Activated naive CD8-positive, alpha-beta T cell (primary cell): ENCODE measurements around the gene CLRN1.

ENCODE experiments used
- H3K27ac Mint-ChIP-seq: one replicate; pipeline ENCODE4 v1.8.0; 2021; ENCODE audit warnings: mixed read lengths
- H3K27me3 Mint-ChIP-seq: one replicate; pipeline ENCODE4 v1.8.0; 2021; ENCODE audit warnings: mixed read lengths
- H3K36me3 Mint-ChIP-seq: one replicate; pipeline ENCODE4 v1.8.0; 2021; ENCODE audit warnings: mixed read lengths
- H3K4me1 Mint-ChIP-seq: one replicate; pipeline ENCODE4 v1.8.0; 2021; ENCODE audit warnings: low read depth, mixed read lengths
- H3K4me3 Mint-ChIP-seq: one replicate; pipeline ENCODE4 v1.8.0; 2021; ENCODE audit warnings: mild to moderate bottlenecking, mixed read lengths
- H3K9me3 Mint-ChIP-seq: one replicate; pipeline ENCODE4 v1.8.0; 2021; ENCODE audit warnings: low read depth, mixed read lengths

CLRN1 gene, protein sequence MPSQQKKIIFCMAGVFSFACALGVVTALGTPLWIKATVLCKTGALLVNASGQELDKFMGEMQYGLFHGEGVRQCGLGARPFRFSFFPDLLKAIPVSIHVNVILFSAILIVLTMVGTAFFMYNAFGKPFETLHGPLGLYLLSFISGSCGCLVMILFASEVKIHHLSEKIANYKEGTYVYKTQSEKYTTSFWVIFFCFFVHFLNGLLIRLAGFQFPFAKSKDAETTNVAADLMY

DNA sequence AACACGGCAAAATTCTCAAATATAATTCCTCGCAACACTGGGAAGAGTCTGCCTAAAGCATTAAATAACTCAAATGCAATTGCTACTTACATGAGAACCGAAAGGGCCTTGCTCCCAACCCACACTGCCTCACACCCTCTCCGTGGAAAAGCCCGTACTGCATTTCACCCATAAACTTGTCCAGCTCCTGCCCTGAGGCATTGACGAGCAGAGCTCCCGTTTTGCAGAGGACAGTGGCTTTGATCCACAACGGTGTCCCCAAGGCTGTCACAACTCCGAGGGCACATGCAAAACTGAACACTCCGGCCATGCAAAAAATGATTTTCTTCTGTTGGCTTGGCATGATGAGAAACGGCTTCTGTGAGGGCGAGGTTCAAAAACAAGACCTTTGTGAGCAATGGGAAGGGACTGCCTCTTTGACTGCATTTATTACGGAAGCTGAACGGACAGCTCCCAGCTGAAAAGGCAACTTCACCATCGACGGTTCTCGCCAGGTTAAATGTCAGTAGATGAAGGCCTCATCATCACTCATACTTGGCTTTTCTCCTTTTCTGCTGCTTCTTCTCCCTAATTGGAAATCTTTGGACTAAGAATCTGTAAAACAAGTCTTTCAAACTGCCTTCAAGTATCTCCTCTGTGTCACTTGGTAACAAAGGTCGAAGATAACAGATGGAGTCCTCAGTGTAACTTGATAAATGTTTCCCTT lies at the start of gene CLRN1:
TSS of gene CLRN1 (minus strand) at position 362 of the 706 bp plus-strand sequence. CDS start at position 343, 19 bp downstream.
- no peaks in the 10 kb centered on the region for H3K9me3 Mint-ChIP-seq
- no peak within 1 kb of the TSS for H3K4me3 Mint-ChIP-seq
- H3K4me1 Mint-ChIP-seq = no peaks in the 10 kb centered on the region
- peaks cover 9% of the 10 kb centered on the region for H3K27me3 Mint-ChIP-seq
- no peaks in the 10 kb centered on the region for H3K36me3 Mint-ChIP-seq
- H3K27ac Mint-ChIP-seq = no peak within 1 kb of the TSS

DNA sequence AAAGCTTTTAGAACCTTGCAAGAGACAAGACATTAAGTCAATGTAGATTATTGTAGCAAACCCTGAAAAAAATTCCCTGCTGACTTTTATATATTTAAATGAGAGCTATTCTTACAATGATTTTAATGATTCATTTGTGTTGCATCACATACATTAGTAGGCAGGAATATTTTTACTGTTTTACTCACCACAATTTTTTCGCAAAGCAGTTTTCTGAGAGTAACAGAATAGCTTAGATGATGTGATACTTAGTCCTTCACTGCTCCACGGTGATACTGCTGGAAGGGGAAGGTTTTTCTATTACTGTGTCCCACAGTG lies 43.9 kb upstream of the CLRN1 start:
- H3K9me3 Mint-ChIP-seq = no peaks in the 10 kb centered on the region
- H3K36me3 Mint-ChIP-seq = no peaks in the 10 kb centered on the region
- no peaks in the 10 kb centered on the region for H3K4me1 Mint-ChIP-seq
- no peaks in the 10 kb centered on the region for H3K27me3 Mint-ChIP-seq
- H3K27ac Mint-ChIP-seq = no peak overlapping the region
- no peak overlapping the region for H3K4me3 Mint-ChIP-seq

DNA sequence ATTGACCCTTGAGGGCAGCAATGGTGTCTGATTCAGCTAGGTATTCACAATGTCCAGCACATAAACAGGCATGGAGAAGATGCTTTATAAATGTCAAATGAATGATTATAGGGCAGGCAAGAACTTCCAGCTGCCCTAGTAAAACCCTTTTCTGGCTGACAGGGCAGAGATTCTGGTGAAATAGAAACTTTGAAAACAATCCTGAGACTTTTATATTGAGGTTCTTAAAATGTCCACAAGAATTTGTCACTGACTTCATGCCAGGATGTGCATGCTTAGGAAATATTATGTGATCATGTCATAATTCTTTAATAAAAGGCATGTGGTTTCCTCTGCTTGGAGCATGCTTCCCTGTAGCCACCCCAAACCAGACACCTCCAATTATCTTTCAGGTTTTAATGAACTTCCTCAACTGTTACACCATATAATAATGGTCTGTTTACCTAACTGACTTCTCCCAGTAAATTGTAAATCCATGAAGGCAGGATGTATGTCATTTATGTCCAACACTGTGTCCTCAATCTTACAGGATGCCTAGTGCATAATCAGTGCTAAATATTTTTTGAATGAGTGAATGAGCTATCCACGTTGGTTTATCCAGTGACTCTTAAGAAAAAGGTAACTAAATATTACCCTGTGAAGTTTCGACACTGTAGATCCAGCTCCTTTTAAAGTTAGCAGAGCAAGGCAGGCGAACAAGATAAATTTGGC lies 43.4 kb upstream of the CLRN1 start:
- Mint-ChIP-seq H3K4me3 (no peak overlapping the region), H3K36me3 (no peaks in the 10 kb centered on the region), H3K27ac (no peak overlapping the region), H3K27me3 (no peaks in the 10 kb centered on the region), H3K4me1 (no peaks in the 10 kb centered on the region), H3K9me3 (no peaks in the 10 kb centered on the region)

DNA sequence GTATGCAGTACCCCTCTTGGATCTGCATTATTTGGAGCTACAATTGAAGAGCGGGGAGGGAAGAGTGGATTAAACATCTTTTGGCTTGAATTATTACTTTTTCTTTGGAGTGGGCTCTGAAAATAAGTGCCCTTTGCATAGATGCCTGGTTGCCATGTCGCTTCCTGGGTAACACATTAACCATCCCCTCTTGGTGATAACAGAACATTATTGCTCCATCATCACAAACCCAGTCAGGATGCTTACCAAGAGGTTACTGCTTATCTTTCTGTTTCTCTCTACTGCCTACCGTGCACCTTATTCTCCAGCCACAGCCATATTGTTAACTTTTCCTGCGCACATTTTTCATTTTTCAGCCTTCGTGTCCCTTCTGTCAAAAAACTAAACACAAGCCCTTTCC lies 42.7 kb upstream of the CLRN1 start:
- H3K4me3 Mint-ChIP-seq = no peak overlapping the region
- no peak overlapping the region for H3K27ac Mint-ChIP-seq
- no peaks in the 10 kb centered on the region for H3K27me3 Mint-ChIP-seq
- H3K36me3 Mint-ChIP-seq = no peaks in the 10 kb centered on the region
- no peaks in the 10 kb centered on the region for H3K4me1 Mint-ChIP-seq
- no peaks in the 10 kb centered on the region for H3K9me3 Mint-ChIP-seq

DNA sequence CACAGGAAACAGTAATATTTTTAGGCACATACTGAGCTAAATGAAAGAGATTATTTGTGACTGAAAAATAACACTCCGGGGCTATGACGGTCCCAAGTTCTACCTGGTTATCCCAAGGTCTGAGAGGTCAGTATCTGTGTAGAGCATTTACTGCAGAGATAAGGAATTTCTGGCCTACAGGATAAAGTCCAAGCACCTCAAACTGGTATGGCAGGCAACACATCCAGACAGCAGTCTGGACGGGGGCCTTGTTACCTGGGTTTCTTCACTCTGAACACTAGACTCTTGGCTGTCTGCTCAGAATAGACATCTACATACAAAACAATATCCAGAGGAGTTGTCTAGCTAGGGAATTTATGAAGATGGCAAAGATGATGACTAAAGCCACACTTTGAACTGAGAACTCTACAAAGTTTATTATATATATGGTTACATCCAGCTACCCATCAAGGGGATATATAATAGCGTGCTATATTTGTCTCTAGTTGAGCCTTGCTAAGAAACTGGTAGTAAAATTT lies 42.0 kb upstream of the CLRN1 start:
- no peaks in the 10 kb centered on the region for H3K27me3 Mint-ChIP-seq
- no peaks in the 10 kb centered on the region for H3K9me3 Mint-ChIP-seq
- H3K36me3 Mint-ChIP-seq = no peaks in the 10 kb centered on the region
- no peak overlapping the region for H3K27ac Mint-ChIP-seq
- no peak overlapping the region for H3K4me3 Mint-ChIP-seq
- no peaks in the 10 kb centered on the region for H3K4me1 Mint-ChIP-seq

DNA sequence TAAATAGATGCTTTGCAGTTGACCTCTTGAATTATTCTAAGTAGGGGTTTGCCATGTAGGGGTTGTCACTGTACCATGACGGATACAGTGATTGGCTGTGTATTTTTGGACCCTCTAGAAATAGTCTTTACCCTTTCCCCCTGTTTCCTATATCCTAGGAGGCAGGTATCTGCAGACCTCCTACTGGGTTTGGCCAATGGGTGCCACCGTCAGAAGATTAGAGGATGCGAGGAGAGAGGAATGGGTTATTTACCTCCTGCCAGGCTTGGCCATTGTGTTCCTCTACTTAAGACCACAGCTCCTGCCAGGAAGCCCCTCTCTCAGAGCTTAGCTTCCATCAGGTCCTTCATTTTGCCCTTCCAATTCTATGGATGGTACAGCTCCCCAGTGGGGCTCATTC lies 40.2 kb upstream of the CLRN1 start:
- no peak overlapping the region for H3K4me3 Mint-ChIP-seq
- H3K27me3 Mint-ChIP-seq = peaks cover 2% of the 10 kb centered on the region
- no peaks in the 10 kb centered on the region for H3K36me3 Mint-ChIP-seq
- H3K4me1 Mint-ChIP-seq = no peaks in the 10 kb centered on the region
- no peak overlapping the region for H3K27ac Mint-ChIP-seq
- H3K9me3 Mint-ChIP-seq = no peaks in the 10 kb centered on the region

DNA sequence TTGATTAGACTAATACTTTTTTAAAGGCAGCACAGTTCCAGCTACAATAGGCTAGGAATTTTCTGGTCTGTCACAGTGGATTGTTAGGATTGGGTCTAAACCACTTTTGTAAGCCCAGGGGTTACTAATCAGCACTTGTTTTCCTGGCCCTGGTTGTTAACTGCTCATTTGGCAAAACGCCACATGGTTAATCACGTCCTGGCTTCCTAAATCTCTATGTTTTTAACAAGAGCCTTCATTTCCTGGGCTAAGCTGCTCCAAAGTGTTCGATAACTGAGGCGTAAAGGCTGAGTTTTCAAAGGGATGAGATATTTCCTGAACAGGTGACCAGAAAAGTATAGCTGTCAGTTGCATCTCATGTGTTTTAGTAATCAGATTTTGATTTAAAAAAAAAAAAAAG lies 38.9 kb upstream of the CLRN1 start:
- H3K9me3 Mint-ChIP-seq = no peaks in the 10 kb centered on the region
- H3K27me3 Mint-ChIP-seq = peaks cover 4% of the 10 kb centered on the region
- no peak overlapping the region for H3K4me3 Mint-ChIP-seq
- H3K27ac Mint-ChIP-seq = no peak overlapping the region
- no peaks in the 10 kb centered on the region for H3K4me1 Mint-ChIP-seq
- no peaks in the 10 kb centered on the region for H3K36me3 Mint-ChIP-seq

DNA sequence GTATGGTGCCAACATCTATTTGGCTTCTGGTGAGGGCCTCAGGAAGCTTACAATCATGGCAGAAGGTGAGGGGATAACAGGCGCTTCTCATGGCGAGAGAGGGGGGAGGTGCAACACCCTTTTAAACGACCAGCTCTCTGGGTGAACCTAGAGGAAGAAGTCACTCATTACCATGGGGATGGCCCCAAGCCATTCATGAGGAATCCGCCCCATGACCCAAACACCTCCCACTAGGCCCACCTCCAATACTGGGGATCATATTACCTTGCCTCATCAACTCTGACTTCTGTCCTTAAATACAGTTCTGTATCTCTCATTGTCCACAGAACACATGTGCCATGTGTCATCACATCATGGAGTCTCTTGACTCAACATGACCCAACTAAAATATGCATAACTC lies 37.5 kb upstream of the CLRN1 start:
- H3K27me3 Mint-ChIP-seq = peaks cover 4% of the 10 kb centered on the region
- H3K4me3 Mint-ChIP-seq = no peak overlapping the region
- no peaks in the 10 kb centered on the region for H3K9me3 Mint-ChIP-seq
- H3K4me1 Mint-ChIP-seq = no peaks in the 10 kb centered on the region
- no peak overlapping the region for H3K27ac Mint-ChIP-seq
- no peaks in the 10 kb centered on the region for H3K36me3 Mint-ChIP-seq

DNA sequence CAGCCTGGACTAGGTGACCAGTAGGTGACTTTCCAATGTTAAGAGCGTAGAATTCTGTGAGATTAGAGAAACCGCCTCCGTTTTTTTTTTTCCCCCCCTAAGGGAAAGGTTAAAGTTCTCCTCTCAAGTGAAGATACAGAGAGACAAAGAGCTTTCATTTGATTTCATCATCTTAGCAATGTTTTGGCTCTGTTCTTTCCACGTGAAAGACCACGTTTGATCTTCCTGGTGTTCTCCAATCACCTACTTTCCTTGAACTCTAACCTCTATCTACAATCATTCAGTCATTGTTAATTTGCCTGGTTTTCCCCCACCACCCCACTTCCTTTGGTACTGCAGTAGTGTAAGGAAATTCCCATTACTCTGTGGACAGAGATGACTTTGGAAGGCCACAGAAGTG lies 36.9 kb upstream of the CLRN1 start:
- no peaks in the 10 kb centered on the region for H3K36me3 Mint-ChIP-seq
- no peak overlapping the region for H3K27ac Mint-ChIP-seq
- H3K27me3 Mint-ChIP-seq = peaks cover 4% of the 10 kb centered on the region
- no peak overlapping the region for H3K4me3 Mint-ChIP-seq
- no peaks in the 10 kb centered on the region for H3K9me3 Mint-ChIP-seq
- no peaks in the 10 kb centered on the region for H3K4me1 Mint-ChIP-seq

DNA sequence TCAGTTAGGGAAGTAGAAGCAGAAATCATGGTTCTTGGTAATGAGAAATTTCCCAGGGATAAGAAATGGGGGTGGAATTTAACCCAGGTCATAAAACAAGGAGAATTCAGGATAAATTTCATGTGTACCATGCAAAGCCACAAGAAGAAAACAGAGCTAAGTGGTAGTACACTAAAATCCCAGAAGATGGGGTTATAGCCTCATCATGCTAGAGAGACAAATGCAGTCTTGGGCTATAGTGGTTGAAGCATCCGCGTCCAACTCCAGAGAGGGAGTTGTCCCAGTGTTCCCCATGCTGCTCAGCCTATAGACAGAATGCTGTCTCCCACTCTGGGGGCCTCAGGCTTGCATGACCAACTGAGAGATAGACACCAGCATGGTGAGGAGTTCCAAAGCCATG lies 36.2 kb upstream of the CLRN1 start:
- Mint-ChIP-seq H3K27ac (no peak overlapping the region), H3K4me3 (no peak overlapping the region), H3K36me3 (no peaks in the 10 kb centered on the region), H3K4me1 (no peaks in the 10 kb centered on the region), H3K9me3 (no peaks in the 10 kb centered on the region), H3K27me3 (peaks cover 4% of the 10 kb centered on the region)

DNA sequence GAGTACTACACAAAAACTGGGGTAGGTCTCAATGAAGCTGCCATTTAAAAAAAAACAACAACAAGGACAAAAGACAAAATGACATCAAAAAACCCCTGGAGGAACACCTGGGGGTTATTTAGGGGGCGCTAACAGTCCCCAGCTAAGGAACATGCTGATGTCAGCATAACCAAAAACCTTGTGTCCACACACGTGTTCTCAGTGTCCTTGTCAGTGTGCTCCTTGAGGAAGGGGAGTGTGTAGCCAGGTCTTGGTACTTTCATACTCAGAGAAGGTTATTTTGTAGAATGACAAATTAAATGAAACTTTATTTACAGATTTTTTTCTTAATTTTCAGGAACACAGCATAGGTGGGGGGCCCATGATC lies 31.2 kb upstream of the CLRN1 start:
- no peak overlapping the region for H3K4me3 Mint-ChIP-seq
- no peak overlapping the region for H3K27ac Mint-ChIP-seq
- H3K9me3 Mint-ChIP-seq = no peaks in the 10 kb centered on the region
- H3K36me3 Mint-ChIP-seq = no peaks in the 10 kb centered on the region
- H3K4me1 Mint-ChIP-seq = no peaks in the 10 kb centered on the region
- H3K27me3 Mint-ChIP-seq = peaks cover 4% of the 10 kb centered on the region

DNA sequence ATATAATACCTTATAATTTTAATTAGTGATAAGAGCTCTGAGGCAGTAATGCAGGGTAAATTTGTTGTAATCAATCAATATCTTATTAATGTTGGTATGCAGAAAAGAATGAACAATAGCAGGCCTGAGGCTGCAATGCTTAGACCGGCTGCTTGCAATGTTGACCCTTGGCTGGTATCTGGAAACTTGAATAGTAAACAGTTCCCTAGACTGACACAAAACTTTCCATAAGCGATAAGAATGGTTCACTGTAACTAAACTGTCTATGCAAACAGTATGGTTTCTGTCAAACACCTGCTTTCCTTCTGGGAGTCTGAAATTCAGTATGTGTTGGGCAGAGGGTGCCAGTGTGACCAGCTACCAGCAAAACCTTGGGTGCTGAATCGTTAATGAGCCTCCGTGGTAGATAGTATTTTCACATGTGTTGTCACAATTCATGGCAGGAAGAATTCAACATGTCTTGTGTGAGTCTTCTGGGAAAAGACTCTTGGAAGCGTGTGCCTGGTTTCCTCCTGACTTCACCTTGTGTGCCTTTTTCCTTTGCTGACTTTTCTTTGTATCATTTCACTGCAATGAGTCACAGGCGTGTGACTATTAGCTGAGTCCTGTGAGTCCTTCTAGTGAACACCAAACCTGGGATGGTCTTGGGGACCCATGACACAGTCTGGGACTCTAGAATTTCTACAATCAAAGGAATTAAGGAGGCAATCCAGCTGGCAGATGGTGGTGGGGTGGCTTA lies 30.7 kb upstream of the CLRN1 start:
- H3K4me1 Mint-ChIP-seq = no peaks in the 10 kb centered on the region
- H3K36me3 Mint-ChIP-seq = no peaks in the 10 kb centered on the region
- H3K27ac Mint-ChIP-seq = no peak overlapping the region
- no peak overlapping the region for H3K4me3 Mint-ChIP-seq
- H3K9me3 Mint-ChIP-seq = no peaks in the 10 kb centered on the region
- H3K27me3 Mint-ChIP-seq = peaks cover 4% of the 10 kb centered on the region

DNA sequence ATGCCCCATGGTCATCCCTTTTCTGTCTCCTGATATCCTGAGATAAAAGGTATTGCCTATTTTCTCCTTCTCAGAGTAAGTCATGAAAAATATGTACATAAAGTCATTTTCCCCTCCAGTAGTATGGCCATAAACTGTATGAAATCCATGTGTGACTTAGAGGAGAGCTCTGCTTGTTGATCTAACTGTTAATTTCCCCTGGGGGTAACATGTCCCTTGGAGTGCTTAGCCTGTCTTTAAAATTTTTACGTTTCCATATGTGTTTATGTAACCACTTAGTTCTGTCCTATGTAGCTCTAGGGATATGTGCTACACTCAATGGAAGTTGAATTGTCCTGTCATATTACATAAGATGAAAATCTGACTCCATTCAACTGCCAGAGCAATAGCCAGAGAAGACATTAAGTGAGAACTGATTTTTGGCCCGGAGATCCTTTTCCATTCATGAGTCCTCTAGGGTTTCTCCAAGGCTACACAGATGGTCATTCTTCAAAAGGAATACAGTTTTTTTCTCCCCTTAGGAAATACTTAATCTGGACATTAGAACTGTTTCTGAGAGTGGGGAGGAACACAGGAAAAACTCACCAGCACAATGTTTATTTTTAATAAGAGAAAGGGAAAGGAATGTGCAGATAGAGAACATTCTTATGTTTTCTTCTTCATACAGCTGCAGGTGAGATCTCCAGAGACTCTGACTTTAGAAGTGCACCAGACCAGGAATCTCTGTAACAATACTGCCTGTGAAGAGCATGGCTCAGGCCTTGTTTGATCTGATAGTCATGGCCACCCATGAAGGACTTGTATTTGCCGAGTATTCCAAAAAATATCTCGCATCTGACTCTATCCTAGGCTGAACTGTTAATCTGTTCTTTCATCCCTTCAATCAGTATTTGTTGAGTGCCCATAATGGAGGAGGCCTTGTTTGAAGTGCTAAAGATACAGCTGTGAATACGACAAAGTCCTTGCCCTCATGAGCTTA lies 29.8 kb upstream of the CLRN1 start:
- Mint-ChIP-seq H3K27me3 (peaks cover 2% of the 10 kb centered on the region), H3K36me3 (no peaks in the 10 kb centered on the region), H3K27ac (no peak overlapping the region), H3K4me3 (no peak overlapping the region), H3K4me1 (no peaks in the 10 kb centered on the region), H3K9me3 (no peaks in the 10 kb centered on the region)

DNA sequence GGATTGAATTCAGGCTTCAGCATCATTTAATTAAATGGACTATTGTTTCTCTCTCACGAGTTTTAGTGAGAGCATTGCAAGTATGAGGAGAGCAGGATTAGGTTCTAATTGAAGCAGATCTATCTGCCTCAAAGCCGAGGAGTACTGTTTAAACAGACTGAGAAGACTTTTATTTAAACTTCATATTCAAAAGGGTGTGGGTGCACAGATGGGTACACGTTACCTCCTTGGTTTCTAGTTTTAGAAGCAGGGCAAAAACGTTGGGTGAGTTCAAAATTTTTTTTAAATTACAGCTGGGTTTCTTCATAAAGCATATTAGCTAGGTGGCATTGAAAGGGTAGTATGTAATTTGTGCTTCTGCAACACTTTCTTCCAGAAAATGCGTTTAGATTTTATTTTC lies 26.5 kb upstream of the CLRN1 start:
- no peaks in the 10 kb centered on the region for H3K4me1 Mint-ChIP-seq
- H3K9me3 Mint-ChIP-seq = no peaks in the 10 kb centered on the region
- H3K27ac Mint-ChIP-seq = no peak overlapping the region
- no peaks in the 10 kb centered on the region for H3K36me3 Mint-ChIP-seq
- H3K27me3 Mint-ChIP-seq = peaks cover 1% of the 10 kb centered on the region
- H3K4me3 Mint-ChIP-seq = no peak overlapping the region
